ENCODE results near the gene DNPEP. TPM values are rescaled to one million over a fixed set of nuclear protein-coding genes. Genes with fewer than 3 reads are reported as not detected.

Gene DNPEP
- total and polyA plus RNA-seq, 9 donors = 23.4 to 72.9 (median 61.8) TPM

DNA sequence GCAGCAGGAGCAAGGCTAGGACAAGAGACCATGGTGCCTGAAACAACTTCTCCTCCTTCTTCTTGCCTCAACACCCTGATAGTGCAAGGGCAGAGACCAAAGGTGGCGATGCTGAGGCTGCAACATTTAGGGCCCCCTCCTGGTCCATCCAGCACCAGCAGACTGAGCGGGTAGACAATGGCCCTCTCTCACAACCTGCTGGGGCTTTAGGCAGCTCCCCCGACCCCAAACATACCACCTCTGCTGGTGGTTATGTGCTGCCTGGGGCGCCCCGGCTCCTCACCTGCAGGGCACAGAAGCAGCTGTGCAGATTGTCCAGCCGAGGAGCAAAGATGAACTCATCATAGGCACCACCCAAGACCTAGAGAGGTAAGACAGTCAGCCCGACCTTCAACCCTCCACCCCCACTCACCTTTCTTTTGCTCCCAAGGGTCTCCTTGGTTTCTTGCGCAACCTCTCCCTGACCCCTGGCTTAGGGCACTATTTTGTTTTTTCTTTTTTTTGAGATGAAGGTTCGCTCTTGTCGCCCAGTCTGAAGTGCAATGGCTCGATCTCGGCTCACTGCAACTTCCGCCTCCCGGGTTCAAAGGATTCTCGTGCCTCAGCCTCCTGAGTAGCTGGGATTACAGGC, 3.5 kb downstream of the DNPEP start:
- Histone ChIP-seq H3K27me3 (no peaks in the 10 kb centered on the region), H3K4me1 (ENCODE audit: insufficient read depth) (peaks cover 6% of the 10 kb centered on the region), H3K27ac (no peak overlapping the region), H3K9me3 (no peaks in the 10 kb centered on the region), H3K36me3 (no peaks in the 10 kb centered on the region), H3K4me3 (no peak overlapping the region)
- intact Hi-C loops (cut with DNase I) = loop anchor here in 1 of 4 donors (10.0 kb wide), 1 partner anchor 219 kb away; the partner anchor contains the start of gene NHEJ1
- no peak for DNase-seq
- TF ChIP-seq CTCF (IDR thresholded peaks at IDR 0.05) (no peak), POLR2A (IDR thresholded peaks at IDR 0.05) (no peak), EP300 (IDR thresholded peaks at IDR 0.05) (no peak)
- WGBS, 3 donors = 84 to 87% (median 86%) methylated on average over 15 of the region's 15 CpGs

GRCh38 chr2:219381448-219381847, 6.3 kb downstream of the DNPEP start:
- intact Hi-C loops (cut with DNase I) = loop anchor here in 1 of 4 donors (10.0 kb wide), 1 partner anchor 217 kb away; the partner anchor contains the start of gene NHEJ1
- Histone ChIP-seq H3K4me1 (ENCODE audit: insufficient read depth) (peaks cover under 1% of the 10 kb centered on the region), H3K9me3 (no peaks in the 10 kb centered on the region), H3K4me3 (no peak overlapping the region), H3K27ac (no peak overlapping the region), H3K27me3 (no peaks in the 10 kb centered on the region), H3K36me3 (no peaks in the 10 kb centered on the region)
- TF ChIP-seq POLR2A (IDR thresholded peaks at IDR 0.05) (no peak), CTCF (IDR thresholded peaks at IDR 0.05) (no peak), EP300 (IDR thresholded peaks at IDR 0.05) (no peak)
- 83 to 86% (median 84%) methylated on average over 9 of the region's 9 CpGs for WGBS, 3 donors
- DNase-seq = no peak

DNA sequence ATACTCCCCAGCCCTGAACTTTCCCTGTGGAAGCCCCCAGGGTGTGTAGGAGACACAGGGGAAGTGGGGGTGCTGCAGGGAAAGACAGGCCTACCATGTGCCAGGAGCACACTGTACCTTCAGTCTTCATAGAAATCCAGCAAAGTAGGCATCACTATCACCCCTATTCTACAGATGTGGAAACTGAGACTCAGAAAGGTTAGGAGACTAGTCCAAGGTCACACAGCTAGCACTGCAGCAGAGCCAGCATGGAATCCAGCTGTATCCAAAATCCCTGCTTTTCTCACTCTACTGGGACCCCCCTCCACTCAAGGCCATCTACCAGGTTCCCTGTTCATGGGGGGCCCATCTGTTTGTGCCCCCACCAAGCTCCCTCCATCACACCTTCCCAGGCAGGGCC, 6.8 kb downstream of the DNPEP start:
- H3K4me1 ChIP-seq (ENCODE audit: insufficient read depth) = no peaks in the 10 kb centered on the region
- H3K9me3 ChIP-seq = no peaks in the 10 kb centered on the region
- H3K27ac ChIP-seq = no peak overlapping the region
- TF ChIP-seq CTCF (IDR thresholded peaks at IDR 0.05) = no peak
- no peak for TF ChIP-seq POLR2A (IDR thresholded peaks at IDR 0.05)
- TF ChIP-seq EP300 (IDR thresholded peaks at IDR 0.05) = no peak
- H3K4me3 ChIP-seq = no peak overlapping the region
- no peaks in the 10 kb centered on the region for H3K27me3 ChIP-seq
- DNase-seq = no peak
- intact Hi-C loops (cut with DNase I) = loop anchor here in 1 of 4 donors (10.0 kb wide), 1 partner anchor 216 kb away; the partner anchor contains the start of gene NHEJ1
- H3K36me3 ChIP-seq = no peaks in the 10 kb centered on the region

- no peaks in the 10 kb centered on the region for H3K27me3 ChIP-seq
- no peak for DNase-seq
- H3K4me3 ChIP-seq = no peak overlapping the region
- TF ChIP-seq POLR2A (IDR thresholded peaks at IDR 0.05) = no peak
- no peak for TF ChIP-seq EP300 (IDR thresholded peaks at IDR 0.05)
- TF ChIP-seq CTCF (IDR thresholded peaks at IDR 0.05) = no peak
- 88 to 92% (median 88%) methylated on average over 13 of the region's 13 CpGs for WGBS, 3 donors
- H3K36me3 ChIP-seq = no peaks in the 10 kb centered on the region
- H3K9me3 ChIP-seq = no peaks in the 10 kb centered on the region
- no peaks in the 10 kb centered on the region for H3K4me1 ChIP-seq (ENCODE audit: insufficient read depth)
- H3K27ac ChIP-seq = no peak overlapping the region
- intact Hi-C loops (cut with DNase I) = no loop called here
Measured at GRCh38 chr2:219378163-219378851, 9.4 kb downstream of the DNPEP start.
